GM21786 (cell line): ENCODE data around the gene SAPCD2.
A peak's percentile ranks its signal among the peaks of the same experiment; 100 is the strongest.

ENCODE experiments used
- ATAC-seq: cut with Tn5 transposase; IDR thresholded peaks from one replicate; pipeline ENCODE4 v1.9.1; 2021; ENCODE audit not compliant: unreplicated experiment

Gene SAPCD2

DNA sequence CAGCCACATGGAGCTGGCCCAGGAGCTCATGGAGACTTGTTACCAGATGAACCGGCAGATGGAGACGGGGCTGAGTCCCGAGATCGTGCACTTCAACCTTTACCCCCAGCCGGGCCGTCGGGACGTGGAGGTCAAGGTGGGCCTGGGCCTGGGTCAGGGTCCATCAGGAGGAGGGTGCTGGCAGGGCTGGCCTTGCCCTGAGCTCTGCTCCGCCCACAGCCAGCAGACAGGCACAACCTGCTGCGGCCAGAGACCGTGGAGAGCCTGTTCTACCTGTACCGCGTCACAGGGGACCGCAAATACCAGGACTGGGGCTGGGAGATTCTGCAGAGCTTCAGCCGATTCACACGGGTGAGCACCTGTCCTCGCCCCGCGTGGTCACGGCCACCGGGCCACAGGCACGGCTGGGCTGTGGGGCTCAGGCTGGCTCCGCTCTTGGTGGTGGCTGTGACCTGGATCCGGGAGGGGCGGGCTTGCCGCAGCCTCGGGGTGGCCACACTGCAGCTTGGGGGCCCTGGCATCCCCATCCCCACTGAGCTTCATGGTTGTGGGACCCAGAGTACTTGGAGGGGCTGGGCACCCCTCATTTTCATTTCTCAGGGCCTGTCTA is 37.1 kb upstream of the SAPCD2 start:
- no peak for ATAC-seq

GRCh38 chr9:137106662-137107250 is 36.4 kb upstream of the SAPCD2 start:
- ATAC-seq: no peak

- no peak for ATAC-seq
These were observed 35.7 kb upstream of the SAPCD2 start for GRCh38 chr9:137105814-137106661.

- no peak for ATAC-seq
These were observed 33.0 kb upstream of the SAPCD2 start for GRCh38 chr9:137103206-137103999.

GRCh38 chr9:137099231-137099630 is 28.9 kb upstream of the SAPCD2 start:
- no peak for ATAC-seq

- ATAC-seq: no peak
These were observed 27.6 kb upstream of the SAPCD2 start for GRCh38 chr9:137097761-137098462.

DNA sequence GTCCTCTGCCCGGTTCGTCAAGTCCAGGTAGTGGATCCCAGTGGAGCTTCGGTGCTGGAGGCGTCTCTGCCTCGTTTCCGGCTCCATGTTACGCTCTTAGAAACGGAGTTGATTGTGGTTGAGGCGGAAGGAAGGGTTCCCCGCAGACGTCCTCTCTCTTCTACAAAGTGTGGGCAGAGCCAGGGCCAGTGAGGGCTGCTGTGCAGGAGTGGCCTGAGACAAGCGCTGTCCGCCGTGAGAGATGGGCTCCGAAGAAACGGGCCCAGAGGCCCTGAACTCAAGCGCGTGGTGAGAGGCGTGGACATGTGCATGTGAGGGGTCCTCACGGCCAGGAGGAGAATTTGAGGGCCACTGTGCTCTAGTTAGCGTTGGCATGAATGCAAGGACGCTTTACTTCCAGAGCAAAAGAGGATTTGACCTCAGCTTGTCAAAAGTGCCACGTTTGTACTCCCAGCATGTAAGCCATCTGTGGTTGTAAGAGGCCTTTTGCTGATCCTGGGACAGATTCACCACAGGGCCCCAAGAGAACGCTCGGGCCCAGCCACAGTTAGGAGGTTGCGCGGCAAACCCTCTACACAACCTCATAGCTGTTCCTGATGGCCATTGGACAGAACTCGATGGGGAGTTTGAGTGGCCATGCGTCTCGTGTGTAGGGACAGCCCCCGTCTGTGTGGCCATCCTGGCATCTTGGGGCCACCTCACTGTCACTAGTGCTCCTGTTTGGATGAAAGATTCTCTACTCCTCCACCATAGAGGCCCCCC is 26.6 kb upstream of the SAPCD2 start:
- no peak for ATAC-seq

- peak; percentile 85 for ATAC-seq
These were observed 25.5 kb upstream of the SAPCD2 start for GRCh38 chr9:137095664-137096517.

DNA sequence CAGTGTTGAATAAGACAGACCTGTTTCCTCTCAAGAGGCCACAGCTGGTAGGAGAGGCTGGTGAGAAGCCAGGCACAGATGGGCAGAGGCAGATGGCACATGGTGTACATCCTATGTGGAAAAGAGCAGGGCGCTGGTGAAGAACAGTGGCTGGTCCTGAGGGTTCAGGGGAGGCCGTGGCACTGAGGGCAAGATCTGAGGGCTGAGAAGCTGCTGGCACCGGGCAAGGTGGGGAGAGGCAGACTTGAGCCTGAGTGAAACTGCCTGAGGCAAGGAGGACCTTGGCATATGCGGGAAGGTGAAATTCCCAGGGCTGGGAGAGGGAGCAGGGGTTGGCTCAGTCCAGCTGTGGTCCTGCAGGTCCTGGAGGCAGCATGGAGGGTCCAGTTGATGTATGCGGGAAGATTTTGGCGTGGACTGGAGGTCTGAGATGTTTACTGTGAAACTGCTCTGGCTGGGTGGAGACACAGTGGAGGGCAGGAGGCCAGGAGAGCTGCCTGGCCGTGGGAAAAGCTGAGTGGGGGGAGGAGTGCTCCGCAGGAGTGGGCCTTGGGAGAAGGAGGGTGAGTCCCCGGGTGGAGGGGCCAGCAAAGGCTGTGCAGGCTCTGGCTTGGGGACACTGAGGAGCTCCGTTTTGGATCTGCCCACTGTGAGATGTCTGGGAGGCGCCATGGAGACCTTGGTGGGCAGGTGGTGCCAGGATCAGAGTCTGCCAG is 19.0 kb upstream of the SAPCD2 start:
- ATAC-seq: no peak

GRCh38 chr9:137088121-137088520 is 17.8 kb upstream of the SAPCD2 start:
- ATAC-seq: no peak

DNA sequence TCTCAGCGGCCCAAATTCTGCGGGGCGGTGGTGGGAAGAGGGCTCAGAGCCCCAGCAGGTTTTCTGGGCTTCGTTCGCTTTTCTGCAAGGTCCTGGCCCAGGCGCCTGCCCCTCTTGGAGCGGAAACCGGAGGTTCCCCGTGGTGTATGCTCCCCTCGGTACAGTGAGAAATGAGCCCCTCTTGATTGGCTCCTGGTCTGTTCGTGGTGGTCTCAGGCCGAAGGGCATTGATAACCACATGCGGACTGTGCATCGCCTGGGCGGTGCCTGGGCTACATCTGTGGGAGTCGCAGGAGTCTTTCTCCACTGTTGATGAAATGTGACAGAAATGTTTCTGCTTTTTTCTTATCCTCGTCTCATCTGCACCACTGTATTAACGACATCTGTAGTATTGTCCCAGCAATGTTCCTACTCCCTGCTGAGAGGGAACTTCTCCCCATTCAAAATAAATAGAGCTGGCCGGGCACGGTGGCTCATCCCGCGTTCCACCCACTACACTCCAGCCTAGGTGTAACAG is 17.1 kb upstream of the SAPCD2 start:
- ATAC-seq: no peak

- ATAC-seq: peak; percentile 79
These were observed 16.4 kb upstream of the SAPCD2 start, which contains the start of gene MAN1B1 for GRCh38 chr9:137086531-137087408. TSS of gene MAN1B1 (plus strand) at chr9:137086985. CDS start at chr9:137087000, 15 bp downstream.

GRCh38 chr9:137085920-137086530 is 15.7 kb upstream of the SAPCD2 start:
- peak; percentile 0 for ATAC-seq

DNA sequence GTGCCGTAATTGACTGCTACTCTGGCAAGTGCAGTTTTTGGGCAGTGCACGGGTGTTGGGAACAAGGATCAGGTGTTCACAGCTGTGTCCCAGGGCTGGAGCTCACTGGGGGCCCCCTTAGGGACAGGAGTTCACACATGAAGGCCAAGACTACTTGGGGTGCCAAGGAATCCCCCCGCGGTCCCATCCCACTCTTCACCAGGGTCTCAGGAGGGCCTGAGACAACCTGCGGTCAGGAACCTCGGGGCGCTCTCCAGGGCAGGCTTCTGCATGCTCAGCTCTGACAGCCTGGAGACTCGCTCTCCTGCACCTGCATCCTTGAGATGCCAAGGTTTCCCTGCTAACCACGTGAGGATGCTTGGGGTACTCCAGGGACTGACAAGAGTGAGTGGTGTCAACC is 14.2 kb upstream of the SAPCD2 start:
- no peak for ATAC-seq

- no peak for ATAC-seq
These were observed 13.1 kb upstream of the SAPCD2 start for GRCh38 chr9:137083394-137084004.

GRCh38 chr9:137082925-137083290 is 12.6 kb upstream of the SAPCD2 start:
- no peak for ATAC-seq
